ENCODE results near the gene ZNF598. TPM values are rescaled to one million over a fixed set of nuclear protein-coding genes. Genes with fewer than 3 reads are reported as not detected.

ZNF598 gene
- total RNA-seq, 1 donor from 2014 or later = 31.1 TPM

GRCh38 chr16:2024032-2024420 is 14.4 kb upstream of the ZNF598 start:
- H3K36me3 ChIP-seq = no peaks in the 10 kb centered on the region
- H3K4me3 ChIP-seq = no peak overlapping the region
- H3K4me1 ChIP-seq = peaks cover 17 to 31% of the 10 kb centered on the region in 2 donors
- TF ChIP-seq, protein P1, sequence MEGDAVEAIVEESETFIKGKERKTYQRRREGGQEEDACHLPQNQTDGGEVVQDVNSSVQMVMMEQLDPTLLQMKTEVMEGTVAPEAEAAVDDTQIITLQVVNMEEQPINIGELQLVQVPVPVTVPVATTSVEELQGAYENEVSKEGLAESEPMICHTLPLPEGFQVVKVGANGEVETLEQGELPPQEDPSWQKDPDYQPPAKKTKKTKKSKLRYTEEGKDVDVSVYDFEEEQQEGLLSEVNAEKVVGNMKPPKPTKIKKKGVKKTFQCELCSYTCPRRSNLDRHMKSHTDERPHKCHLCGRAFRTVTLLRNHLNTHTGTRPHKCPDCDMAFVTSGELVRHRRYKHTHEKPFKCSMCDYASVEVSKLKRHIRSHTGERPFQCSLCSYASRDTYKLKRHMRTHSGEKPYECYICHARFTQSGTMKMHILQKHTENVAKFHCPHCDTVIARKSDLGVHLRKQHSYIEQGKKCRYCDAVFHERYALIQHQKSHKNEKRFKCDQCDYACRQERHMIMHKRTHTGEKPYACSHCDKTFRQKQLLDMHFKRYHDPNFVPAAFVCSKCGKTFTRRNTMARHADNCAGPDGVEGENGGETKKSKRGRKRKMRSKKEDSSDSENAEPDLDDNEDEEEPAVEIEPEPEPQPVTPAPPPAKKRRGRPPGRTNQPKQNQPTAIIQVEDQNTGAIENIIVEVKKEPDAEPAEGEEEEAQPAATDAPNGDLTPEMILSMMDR (IDR thresholded peaks at IDR 0.05) = no peak
- no peaks in the 10 kb centered on the region for H3K27me3 ChIP-seq
- intact Hi-C loops (cut with DNase I) = loop anchor here (10.0 kb wide), 1 partner anchor 231 kb away; the partner anchor contains the start of gene ECI1
- H3K27ac ChIP-seq = peak overlapping the region in 1 of 2 donors; percentile 73
- no peaks in the 10 kb centered on the region for H3K9me3 ChIP-seq
- DNase-seq (ENCODE audit: low spot score in 2 of 2) = no peak

GRCh38 chr16:2023092-2024031 is 13.7 kb upstream of the ZNF598 start:
- Histone ChIP-seq H3K4me1 (peaks cover 17 to 31% of the 10 kb centered on the region in 2 donors), H3K27ac (peak overlapping the region; percentile 66 to 73), H3K36me3 (no peaks in the 10 kb centered on the region), H3K4me3 (peak overlapping the region; percentile 35 to 58), H3K27me3 (no peaks in the 10 kb centered on the region), H3K9me3 (no peaks in the 10 kb centered on the region)
- TF ChIP-seq, protein P1 (IDR thresholded peaks at IDR 0.05) = peak; percentile 98 to 99 (median 98)
- DNase-seq (ENCODE audit: low spot score in 2 of 2) = peak; percentile 75 to 96
- intact Hi-C loops (cut with DNase I) = loop anchor here (1.0 to 10.0 kb wide), 3 partner anchors 24 to 231 kb away; partner anchors contain the start of genes ECI1, NTHL1 and TSC2

- H3K36me3 ChIP-seq = no peaks in the 10 kb centered on the region
- peak overlapping the region; percentile 35 to 58 for H3K4me3 ChIP-seq
- no peaks in the 10 kb centered on the region for H3K9me3 ChIP-seq
- H3K4me1 ChIP-seq = peaks cover 17 to 26% of the 10 kb centered on the region in 2 donors
- H3K27me3 ChIP-seq = no peaks in the 10 kb centered on the region
- DNase-seq (ENCODE audit: low spot score in 2 of 2) = no peak
- no peak overlapping the region for H3K27ac ChIP-seq
- TF ChIP-seq, protein P1 (IDR thresholded peaks at IDR 0.05) = no peak
- intact Hi-C loops (cut with DNase I) = loop anchor here (1.0 to 10.0 kb wide), 3 partner anchors 25 to 232 kb away; partner anchors contain the start of genes ECI1, NTHL1 and TSC2
Observed at GRCh38 chr16:2022723-2023091, 13.1 kb upstream of the ZNF598 start.

GRCh38 chr16:2019921-2020831 is 10.6 kb upstream of the ZNF598 start:
- Histone ChIP-seq H3K36me3 (no peaks in the 10 kb centered on the region), H3K9me3 (no peaks in the 10 kb centered on the region), H3K27ac (no peak overlapping the region), H3K4me1 (peaks cover 3 to 12% of the 10 kb centered on the region in 2 donors), H3K4me3 (peak overlapping the region in 1 of 2 donors; percentile 11), H3K27me3 (no peaks in the 10 kb centered on the region)
- intact Hi-C loops (cut with DNase I) = loop anchor here (10.0 kb wide), 1 partner anchor 235 kb away; the partner anchor contains the start of gene ECI1
- TF ChIP-seq, protein P1 (IDR thresholded peaks at IDR 0.05) = no peak
- no peak for DNase-seq (ENCODE audit: low spot score in 2 of 2)

DNA sequence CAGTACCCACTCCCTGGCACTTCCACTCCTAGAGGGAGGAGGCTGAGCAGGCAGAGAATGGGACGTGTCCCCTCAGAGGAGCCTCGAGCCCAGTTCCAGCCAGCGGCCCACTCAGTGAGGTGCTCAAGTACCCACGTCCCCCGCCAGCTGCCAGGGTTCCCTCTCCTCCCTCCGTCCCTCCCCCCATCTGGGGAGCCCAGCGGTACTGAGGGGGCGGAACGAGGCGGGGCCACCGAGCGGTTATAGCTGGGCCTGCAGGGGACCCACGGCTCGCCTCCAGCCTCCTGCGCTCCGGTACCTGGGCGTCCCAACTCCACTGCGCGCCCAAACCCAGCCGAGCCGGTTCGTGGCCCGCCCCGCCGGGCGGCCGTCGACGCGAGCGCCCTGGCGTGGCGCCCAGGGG is 9.9 kb upstream of the ZNF598 start, which contains the start of gene NPW:
NPW (plus strand) TSS at position 268 of the 403 bp plus-strand sequence.
- Histone ChIP-seq H3K27me3 (no peaks in the 10 kb centered on the region), H3K9me3 (no peaks in the 10 kb centered on the region), H3K36me3 (no peaks in the 10 kb centered on the region), H3K4me3 (peak within 1 kb of the TSS in 1 of 2 donors; percentile 11), H3K4me1 (peaks cover 3 to 12% of the 10 kb centered on the region in 2 donors), H3K27ac (no peak within 1 kb of the TSS)
- intact Hi-C loops (cut with DNase I) = no loop called here
- no peak for DNase-seq (ENCODE audit: low spot score in 2 of 2)
- TF ChIP-seq, protein P1 (IDR thresholded peaks at IDR 0.05) = no peak

Data from ascending aorta (tissue), 2 donors.